Fibroblast of lung (primary cell): ENCODE data around the gene CCDC127.

Experiments
- EZH2 ChIP-seq: IDR thresholded peaks from 2 replicates; pipeline ENCODE4 v1.5.1; 2012; ENCODE audit warnings: low read length, control low read depth, mild to moderate bottlenecking; ENCODE audit errors: missing control alignments
- TF ChIP-seq, protein P1 (sequence below), 2 donors: IDR thresholded peaks in 1 of 2; conservative IDR thresholded peaks in 1 of 2; 1 replicate in 1 of 2; 2 replicates in 1 of 2; pipeline ENCODE4 v1.5.1; 2011 to 2012; ENCODE audit warnings: low read length in 2 of 2, control low read depth in 1 of 2, inconsistent platforms in 1 of 2, low read depth in 1 of 2, mild to moderate bottlenecking in 1 of 2

DNA sequence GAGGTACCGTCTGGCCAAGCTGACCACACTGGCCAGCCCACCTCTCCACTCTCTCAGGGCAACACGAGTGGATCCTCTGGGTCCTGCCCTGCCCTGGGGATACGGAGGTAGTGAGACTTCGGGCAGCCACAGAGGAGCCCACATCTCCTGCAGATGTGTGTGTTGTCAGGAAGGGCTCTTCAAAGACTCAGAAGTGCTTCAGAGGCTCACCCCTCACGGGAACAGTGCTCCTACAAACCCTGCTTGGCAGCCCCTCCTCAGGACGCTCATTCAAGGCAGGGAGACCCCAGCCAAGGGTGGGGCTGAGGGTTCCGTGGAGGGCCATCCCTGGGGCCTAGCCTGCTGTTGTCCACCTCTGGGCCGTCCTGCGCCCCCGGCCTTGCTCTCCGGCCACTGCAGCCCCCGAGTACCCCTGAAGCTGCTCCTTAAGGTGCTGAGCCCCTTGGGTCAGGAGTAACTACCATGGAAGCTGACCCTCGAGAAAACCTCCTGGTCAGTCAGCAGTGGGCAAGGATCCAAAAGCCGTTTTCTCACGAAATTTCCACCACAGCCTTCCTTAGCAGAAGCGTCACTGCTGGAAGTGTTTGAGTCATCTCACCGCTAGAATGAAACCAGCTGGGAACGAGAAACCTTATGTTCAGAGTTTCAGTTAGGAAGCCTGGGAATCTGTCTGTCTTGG is 49.8 kb downstream of the CCDC127 start:
- no peak for TF ChIP-seq EZH2
- TF ChIP-seq, protein P1, sequence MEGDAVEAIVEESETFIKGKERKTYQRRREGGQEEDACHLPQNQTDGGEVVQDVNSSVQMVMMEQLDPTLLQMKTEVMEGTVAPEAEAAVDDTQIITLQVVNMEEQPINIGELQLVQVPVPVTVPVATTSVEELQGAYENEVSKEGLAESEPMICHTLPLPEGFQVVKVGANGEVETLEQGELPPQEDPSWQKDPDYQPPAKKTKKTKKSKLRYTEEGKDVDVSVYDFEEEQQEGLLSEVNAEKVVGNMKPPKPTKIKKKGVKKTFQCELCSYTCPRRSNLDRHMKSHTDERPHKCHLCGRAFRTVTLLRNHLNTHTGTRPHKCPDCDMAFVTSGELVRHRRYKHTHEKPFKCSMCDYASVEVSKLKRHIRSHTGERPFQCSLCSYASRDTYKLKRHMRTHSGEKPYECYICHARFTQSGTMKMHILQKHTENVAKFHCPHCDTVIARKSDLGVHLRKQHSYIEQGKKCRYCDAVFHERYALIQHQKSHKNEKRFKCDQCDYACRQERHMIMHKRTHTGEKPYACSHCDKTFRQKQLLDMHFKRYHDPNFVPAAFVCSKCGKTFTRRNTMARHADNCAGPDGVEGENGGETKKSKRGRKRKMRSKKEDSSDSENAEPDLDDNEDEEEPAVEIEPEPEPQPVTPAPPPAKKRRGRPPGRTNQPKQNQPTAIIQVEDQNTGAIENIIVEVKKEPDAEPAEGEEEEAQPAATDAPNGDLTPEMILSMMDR (conservative IDR thresholded peaks at IDR 0.05 in 1 of 2, IDR thresholded peaks at IDR 0.05 in 1 of 2; ENCODE audit: low read depth in 1 of 2, low read length in 2 of 2), result no peak
